ENCODE data around the gene CELF2.

DNA sequence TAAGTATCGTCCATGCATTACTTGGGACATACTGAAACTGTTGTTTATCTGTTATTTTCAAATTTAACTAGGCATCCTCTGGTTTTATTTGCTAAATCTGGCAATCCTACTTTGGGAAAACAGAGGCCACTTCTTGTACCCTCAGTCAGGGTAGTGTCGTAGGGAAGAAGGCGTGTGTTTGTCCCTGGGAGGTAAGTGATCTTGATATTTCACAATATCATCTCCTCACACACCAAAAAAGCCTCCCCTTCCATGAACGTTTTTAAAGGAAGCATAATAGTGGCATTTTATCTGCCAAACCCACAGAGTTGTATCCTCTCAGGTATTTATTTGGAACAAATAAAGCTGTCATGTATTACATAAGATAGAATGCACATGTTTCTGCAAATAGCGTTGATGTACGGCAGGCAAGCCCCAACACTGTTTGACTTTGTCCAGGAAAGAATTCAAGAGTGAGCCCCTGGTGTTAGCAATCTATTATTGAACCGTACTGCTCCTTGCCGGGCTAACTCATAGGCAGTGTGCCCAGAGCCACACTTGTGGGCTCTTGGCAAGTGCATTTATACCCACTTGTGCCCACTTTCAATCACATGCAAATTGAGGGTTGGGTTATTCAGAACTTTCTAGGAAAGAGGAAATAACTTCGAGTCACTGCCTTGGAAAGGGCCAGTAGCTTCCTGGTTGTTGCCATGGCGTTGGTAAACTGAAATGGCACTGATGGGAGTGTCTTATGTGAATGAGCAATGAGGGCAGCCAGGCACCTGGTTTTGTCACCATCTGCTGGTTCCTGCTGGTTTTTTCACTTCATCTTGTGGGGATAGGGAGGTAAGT, 327.8 kb downstream of the CELF2 start:
- TF ChIP-seq CTCF (IDR thresholded peaks at IDR 0.05), result peak in 3 of 6 experiments; percentile 25 to 33 (median 29)
- no peak for TF ChIP-seq EP300 (IDR thresholded peaks at IDR 0.05)
